ENCODE measurements around the gene C19orf53.

C19orf53 gene

GRCh38 chr19:13825489-13826441, 51.5 kb downstream of the C19orf53 start:
- DNase-seq (ENCODE audit: low read depth in 2 of 2): no peak

GRCh38 chr19:13826652-13827235, 52.5 kb downstream of the C19orf53 start:
- DNase-seq (ENCODE audit: low read depth in 2 of 2): no peak

- DNase-seq (ENCODE audit: low read depth in 2 of 2): no peak
Observed at GRCh38 chr19:13827656-13828055, 53.4 kb downstream of the C19orf53 start.
